ENCODE data around the gene ZNF148.

- TF ChIP-seq CTCF (conservative IDR thresholded peaks at IDR 0.05): no peak
- no peak for TF ChIP-seq ZFX (IDR thresholded peaks at IDR 0.05)
Observed at GRCh38 chr3:125206934-125207333, 168.2 kb downstream of the ZNF148 start.

All from C4-2B (cell line).